Measurements from ENCODE around the gene CPSF3.

CPSF3 gene

GRCh38 chr2:9417725-9418124 lies 5.7 kb upstream of the CPSF3 start:
- no peak for TF ChIP-seq CTCF (IDR thresholded peaks at IDR 0.05; ENCODE audit: insufficient read depth, low read length, missing control alignments)
- CTCF ChIA-PET: no interaction called here
- no peak overlapping the region for H3K4me3 ChIP-seq (ENCODE audit: low read depth, low read length)
- DNase-seq (ENCODE audit: low read depth, low spot score): no peak
- POLR2A ChIA-PET: no interaction called here

GRCh38 chr2:9418746-9419145 lies 4.7 kb upstream of the CPSF3 start:
- POLR2A ChIA-PET: no interaction called here
- no peak for DNase-seq (ENCODE audit: low read depth, low spot score)
- H3K4me3 ChIP-seq (ENCODE audit: low read depth, low read length): no peak overlapping the region
- TF ChIP-seq CTCF (IDR thresholded peaks at IDR 0.05; ENCODE audit: insufficient read depth, low read length, missing control alignments): no peak
- CTCF ChIA-PET: no interaction called here

GRCh38 chr2:9419541-9419940 lies 3.9 kb upstream of the CPSF3 start:
- ChIA-PET POLR2A (no interaction called here), CTCF (no interaction called here)
- DNase-seq (ENCODE audit: low read depth, low spot score): no peak
- no peak overlapping the region for H3K4me3 ChIP-seq (ENCODE audit: low read depth, low read length)
- no peak for TF ChIP-seq CTCF (IDR thresholded peaks at IDR 0.05; ENCODE audit: insufficient read depth, low read length, missing control alignments)

GRCh38 chr2:9420495-9420894 lies 3.0 kb upstream of the CPSF3 start:
- no peak for TF ChIP-seq CTCF (IDR thresholded peaks at IDR 0.05; ENCODE audit: insufficient read depth, low read length, missing control alignments)
- ChIA-PET POLR2A (no interaction called here), CTCF (no interaction called here)
- no peak overlapping the region for H3K4me3 ChIP-seq (ENCODE audit: low read depth, low read length)
- no peak for DNase-seq (ENCODE audit: low read depth, low spot score)

GRCh38 chr2:9422321-9423099 lies 944 bp upstream of the CPSF3 start:
- POLR2A ChIA-PET: interaction anchor here (0.7 to 1.4 kb wide), 5 partner anchors 9 to 208 kb away, joined by 3 to 4 read pairs (median 3); partner anchors contain the start of genes ADAM17 and YWHAQ
- CTCF ChIA-PET: interaction anchor here (0.9 to 2.9 kb wide), 5 partner anchors 9 to 280 kb away, joined by 3 to 14 read pairs (median 7); partner anchors contain the start of gene ASAP2
- no peak for DNase-seq (ENCODE audit: low read depth, low spot score)
- H3K4me3 ChIP-seq (ENCODE audit: low read depth, low read length): peak overlapping the region; percentile 98
- no peak for TF ChIP-seq CTCF (IDR thresholded peaks at IDR 0.05; ENCODE audit: insufficient read depth, low read length, missing control alignments)

- CTCF ChIA-PET: interaction anchor here (0.9 to 2.9 kb wide), 4 partner anchors 11 to 285 kb away, joined by 3 to 14 read pairs (median 8); no protein-coding TSS in a partner anchor
- TF ChIP-seq CTCF (IDR thresholded peaks at IDR 0.05; ENCODE audit: insufficient read depth, low read length, missing control alignments): no peak
- DNase-seq (ENCODE audit: low read depth, low spot score): no peak
- H3K4me3 ChIP-seq (ENCODE audit: low read depth, low read length): peak overlapping the region; percentile 98
- POLR2A ChIA-PET: interaction anchor here (0.7 to 1.4 kb wide), 5 partner anchors 10 to 207 kb away, joined by 3 to 4 read pairs (median 4); partner anchors contain the start of genes ADAM17 and YWHAQ
Observed at GRCh38 chr2:9423922-9424272, 443 bp downstream of the CPSF3 start.

Measured in AG04449 (cell line).